Measurements from ENCODE around the gene TMEM244. TPM values are rescaled to one million over a fixed set of nuclear protein-coding genes. Genes with fewer than 3 reads are reported as not detected.

The TMEM244 gene
- total and polyA plus RNA-seq, 2 of the 4 experiments (the other 2 are of a cell fraction) = 0.21 to 0.36 TPM

- H3K9ac ChIP-seq (ENCODE audit: low read depth, low read length) = no peak overlapping the region
- no peaks in the 10 kb centered on the region for H3K27me3 ChIP-seq (ENCODE audit: control insufficient read depth, insufficient read depth, low read length)
- in situ Hi-C loops (cut with MboI; ENCODE audit: low sequenced_read_pairs) = no loop called here
- WGBS, 2 experiments (ENCODE audit: extremely low coverage in 2 of 2, insufficient read length in 1 of 2) = no CpG with 5 or more reads among the region's 2 CpGs
- TF ChIP-seq MAFK (IDR thresholded peaks at IDR 0.05; ENCODE audit: low read depth, low read length) = peak; percentile 52; the same call in 1 of the 2 replicates
- TF ChIP-seq CEBPB (IDR thresholded peaks at IDR 0.05; ENCODE audit: low read depth, low read length) = no peak
- CTCF ChIA-PET = interaction anchor here (0.9 kb wide), 2 partner anchors 23 to 162 kb away, joined by 3 read pairs; no protein-coding TSS in a partner anchor
- no TSS peak for BruUV-seq (replicated peaks)
- no peak overlapping the region for H3K14ac ChIP-seq (replicated peaks; ENCODE audit: low read depth, low read length)
- H2AK9ac ChIP-seq (replicated peaks; ENCODE audit: low read depth, low read length, poor library complexity) = no peak overlapping the region
- no peak overlapping the region for H3K4me3 ChIP-seq (ENCODE audit: insufficient read depth, low read depth, low read length)
- H3K9me3 ChIP-seq (ENCODE audit: control insufficient read depth, insufficient read depth, low read length) = no peaks in the 10 kb centered on the region
- H4K5ac ChIP-seq (ENCODE audit: low read depth, low read length) = no peak overlapping the region
- ATAC-seq (ENCODE audit: low read depth) (peak; percentile 41), DNase-seq (peak; percentile 54)
- no peak overlapping the region for H2AFZ ChIP-seq (replicated peaks; ENCODE audit: low read length, poor library complexity)
- peak overlapping the region; percentile 63 for H2BK5ac ChIP-seq (ENCODE audit: low read depth, low read length, poor library complexity, severe bottlenecking)
- H3K4me2 ChIP-seq (ENCODE audit: low read depth, low read length) = peak overlapping the region; percentile 24; the same call in 1 of the 2 replicates
- POLR2A ChIA-PET (ENCODE audit: unreplicated experiment) = no interaction called here
- H4K20me1 ChIP-seq (ENCODE audit: insufficient read depth, low read length) = no peaks in the 10 kb centered on the region
- peaks cover 10% of the 10 kb centered on the region for H3K4me1 ChIP-seq (ENCODE audit: control insufficient read depth, insufficient read depth, low read length)
- no peak overlapping the region for H3K4ac ChIP-seq (ENCODE audit: low read depth, low read length)
- intact Hi-C loops (cut with micrococcal nuclease) = no loop called here
- no peak overlapping the region for H2BK20ac ChIP-seq (ENCODE audit: low read depth, low read length)
- no peak overlapping the region for H3K27ac ChIP-seq (ENCODE audit: insufficient read depth, low read length)
- H3K36me3 ChIP-seq (ENCODE audit: control insufficient read depth, insufficient read depth, low read length) = no peaks in the 10 kb centered on the region
- H2AK5ac ChIP-seq (ENCODE audit: low read depth, low read length) = no peak overlapping the region
- H2BK15ac ChIP-seq (ENCODE audit: low read depth, low read length) = no peak overlapping the region
- H3K23ac ChIP-seq (ENCODE audit: low read depth, low read length) = no peak overlapping the region; the same call in 1 of the 2 replicates
- dilution Hi-C loops (cut with HindIII; ENCODE audit: low sequenced_read_pairs, unreplicated experiment) = no loop called here
- H3K56ac ChIP-seq (ENCODE audit: extremely low read depth, insufficient read depth, low read length) = no peak overlapping the region
- H3K18ac ChIP-seq (ENCODE audit: low read depth, low read length) = no peak overlapping the region
- no peak overlapping the region for H2BK120ac ChIP-seq (ENCODE audit: low read depth, low read length)
- no peak overlapping the region for H4K91ac ChIP-seq (ENCODE audit: insufficient read depth, low read depth, low read length)
- no peaks in the 10 kb centered on the region for H3K79me1 ChIP-seq (ENCODE audit: low read depth in 1 of 2, low read length in 2 of 2)
- no peak overlapping the region for H4K8ac ChIP-seq (ENCODE audit: low read depth in 2 of 2, low read length in 2 of 2)
- peaks cover 4% of the 10 kb centered on the region; the same call in 1 of the 2 replicates for H3K9me1 ChIP-seq (ENCODE audit: insufficient read depth, low read length)
Observed at GRCh38 chr6:129859524-129859923, 1.6 kb downstream of the TMEM244 start.

Data from IMR-90 (cell line).